GM19238 (cell line): ENCODE measurements around the gene CDY1B.
"Not testable (repeated sequence)": the region's sequence is repeated elsewhere in the genome, so short reads cannot be mapped to it uniquely, and the experiment has no call there.

Source experiments
- DNase-seq: peaks from one replicate; pipeline ENCODE4 v3.0.0; 2011; ENCODE audit warnings: low spot score; ENCODE audit not compliant: insufficient read length

Gene CDY1B, protein sequence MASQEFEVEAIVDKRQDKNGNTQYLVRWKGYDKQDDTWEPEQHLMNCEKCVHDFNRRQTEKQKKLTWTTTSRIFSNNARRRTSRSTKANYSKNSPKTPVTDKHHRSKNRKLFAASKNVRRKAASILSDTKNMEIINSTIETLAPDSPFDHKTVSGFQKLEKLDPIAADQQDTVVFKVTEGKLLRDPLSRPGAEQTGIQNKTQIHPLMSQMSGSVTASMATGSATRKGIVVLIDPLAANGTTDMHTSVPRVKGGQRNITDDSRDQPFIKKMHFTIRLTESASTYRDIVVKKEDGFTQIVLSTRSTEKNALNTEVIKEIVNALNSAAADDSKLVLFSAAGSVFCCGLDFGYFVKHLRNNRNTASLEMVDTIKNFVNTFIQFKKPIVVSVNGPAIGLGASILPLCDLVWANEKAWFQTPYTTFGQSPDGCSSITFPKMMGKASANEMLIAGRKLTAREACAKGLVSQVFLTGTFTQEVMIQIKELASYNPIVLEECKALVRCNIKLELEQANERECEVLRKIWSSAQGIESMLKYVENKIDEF

GRCh38 chrY:24047919-24048318 is at the start of gene CDY1B:
Gene CDY1B, minus strand, starts transcription at chrY:24048019. Its CDS starts 331 bp downstream, at chrY:24047688.
- DNase-seq, result not testable (repeated sequence)

DNA sequence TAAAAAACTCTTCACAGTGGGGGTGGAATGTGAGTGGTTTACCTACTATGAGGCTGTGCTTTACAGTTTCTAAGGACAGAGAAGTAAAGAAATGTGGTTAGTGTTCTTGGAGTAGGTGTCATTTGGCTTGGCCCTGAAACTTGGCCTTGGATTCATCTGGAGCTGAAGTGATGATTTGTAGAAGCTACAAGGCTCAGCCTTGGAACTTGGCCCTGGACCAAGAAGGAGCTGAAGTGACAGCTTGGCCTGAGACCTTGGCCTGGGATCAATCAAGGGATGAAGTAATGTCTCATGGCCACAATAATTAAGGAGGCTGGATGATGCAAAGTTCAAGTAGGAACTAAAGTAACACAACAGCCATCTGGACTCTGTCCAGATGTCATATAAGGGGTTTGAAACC is 1.7 kb upstream of the CDY1B start:
- DNase-seq, result not testable (repeated sequence)

DNA sequence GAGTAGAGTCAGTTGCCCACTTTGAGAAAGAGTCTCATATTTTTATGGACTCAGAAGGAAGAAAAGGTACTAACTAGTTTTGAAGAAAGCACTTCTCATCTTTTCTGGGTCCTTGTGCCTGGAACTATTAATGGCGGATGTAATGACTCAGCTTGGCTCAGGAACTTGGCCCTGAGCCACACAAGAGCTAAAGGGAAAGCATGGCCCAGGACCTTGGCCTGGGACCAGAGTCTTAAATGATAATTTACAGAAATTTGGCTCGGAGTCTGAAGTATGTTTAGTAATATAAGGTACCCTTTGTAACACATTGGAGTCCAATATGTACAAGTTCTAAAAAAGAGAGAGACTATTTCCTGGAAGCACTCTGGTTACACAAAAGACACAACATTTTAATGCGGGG is 4.6 kb downstream of the CDY1B start:
- not testable (repeated sequence) for DNase-seq

DNA sequence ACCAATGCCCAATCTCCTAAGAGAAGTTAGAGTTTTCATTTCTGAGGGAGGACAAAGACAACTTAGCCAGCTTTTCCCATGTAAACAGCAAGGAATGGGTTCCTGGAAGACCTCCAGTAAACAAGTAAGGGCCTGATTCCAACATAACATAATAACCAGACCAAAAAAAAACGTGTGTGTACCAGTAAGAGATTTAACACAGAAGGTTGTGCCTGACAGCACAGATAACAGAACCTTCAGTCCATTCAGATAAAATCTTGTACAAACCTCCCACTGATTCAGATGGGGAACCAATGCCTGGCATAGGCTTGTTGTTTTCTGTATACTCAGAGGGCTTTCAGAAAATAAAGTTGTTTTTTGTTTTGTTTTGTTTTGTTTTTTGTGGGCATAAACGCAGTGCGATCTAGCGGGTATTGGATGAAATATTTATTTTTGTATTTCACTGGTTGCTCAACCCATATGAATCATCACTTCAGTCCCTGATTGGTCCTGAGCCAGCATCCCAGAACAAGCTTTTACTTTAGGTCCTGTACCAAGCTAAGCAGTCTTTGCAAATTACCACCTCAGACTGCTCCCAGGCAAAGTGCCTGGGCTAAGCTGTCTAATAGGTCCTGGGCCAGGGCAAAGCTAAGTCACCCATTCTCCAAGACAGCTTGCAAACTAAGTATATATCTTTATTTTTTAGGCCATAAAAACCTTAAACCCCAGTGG is 8.7 kb downstream of the CDY1B start:
- DNase-seq, result not testable (repeated sequence)

GRCh38 chrY:24026212-24027103 is 21.4 kb downstream of the CDY1B start:
- DNase-seq, result not testable (repeated sequence)
